HFF-Myc (cell line): ENCODE data around the gene RNU2-1.
"Not testable (repeated sequence)": the region's sequence is repeated elsewhere in the genome, so short reads cannot be mapped to it uniquely, and the experiment has no call there.

ENCODE experiments used
- DNase-seq: peaks from one replicate; pipeline ENCODE4 v3.0.0-alpha.2; 2011; ENCODE audit warnings: low read depth; ENCODE audit errors: extremely low read depth
- H3K4me3 ChIP-seq: replicated peaks from 2 replicates; pipeline ENCODE4 v1.5.1; 2011; ENCODE audit warnings: low read depth, mild to moderate bottlenecking, control low read depth, low read length
- CTCF ChIP-seq: IDR thresholded peaks from 2 replicates; pipeline ENCODE4 v1.5.1; 2012; ENCODE audit warnings: mild to moderate bottlenecking, low read depth, low read length, control low read depth; ENCODE audit errors: missing control alignments

The RNU2-1 gene

GRCh38 chr17:43210576-43210975 lies 23.2 kb downstream of the RNU2-1 start:
- no peak for TF ChIP-seq CTCF
- no peak overlapping the region for H3K4me3 ChIP-seq
- DNase-seq: no peak

DNA sequence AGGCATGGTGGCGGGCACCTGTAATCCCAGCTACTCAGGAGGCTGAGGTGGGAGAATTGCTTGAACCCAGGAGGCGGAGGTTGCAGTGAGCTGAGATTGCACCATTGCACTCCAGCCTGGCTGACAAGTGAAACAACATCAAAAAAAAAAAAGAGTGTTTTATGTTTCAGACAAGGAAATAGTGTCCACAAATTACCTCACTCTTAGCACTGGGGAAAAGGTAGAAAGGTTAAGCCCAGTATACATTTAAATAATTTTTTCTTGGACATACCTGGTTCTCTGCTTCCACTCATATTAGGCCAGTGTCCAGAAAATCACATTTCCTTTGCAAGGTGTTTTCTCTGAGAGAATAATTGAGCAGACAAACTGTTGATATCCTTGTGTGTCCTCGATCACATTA lies 30.8 kb downstream of the RNU2-1 start:
- not testable (repeated sequence) for DNase-seq, H3K4me3 ChIP-seq

DNA sequence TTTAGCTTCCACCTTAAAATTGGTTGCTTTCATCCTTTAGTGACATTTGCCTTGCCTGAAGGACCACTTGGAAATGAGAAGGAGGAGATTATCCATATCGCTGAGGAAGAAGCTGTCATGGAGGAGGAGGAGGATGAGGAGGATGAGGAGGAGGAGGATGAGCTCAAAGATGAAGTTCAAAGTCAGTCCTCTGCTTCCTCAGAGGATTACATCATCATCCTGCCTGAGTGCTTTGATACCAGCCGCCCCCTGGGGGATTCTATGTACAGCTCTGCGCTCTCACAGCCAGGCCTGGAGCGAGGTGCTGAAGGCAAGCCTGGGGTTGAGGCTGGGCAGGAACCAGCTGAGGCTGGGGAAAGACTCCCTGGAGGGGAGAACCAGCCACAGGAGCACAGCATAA lies 33.6 kb downstream of the RNU2-1 start:
- H3K4me3 ChIP-seq: no peak overlapping the region
- no peak for TF ChIP-seq CTCF
- no peak for DNase-seq

DNA sequence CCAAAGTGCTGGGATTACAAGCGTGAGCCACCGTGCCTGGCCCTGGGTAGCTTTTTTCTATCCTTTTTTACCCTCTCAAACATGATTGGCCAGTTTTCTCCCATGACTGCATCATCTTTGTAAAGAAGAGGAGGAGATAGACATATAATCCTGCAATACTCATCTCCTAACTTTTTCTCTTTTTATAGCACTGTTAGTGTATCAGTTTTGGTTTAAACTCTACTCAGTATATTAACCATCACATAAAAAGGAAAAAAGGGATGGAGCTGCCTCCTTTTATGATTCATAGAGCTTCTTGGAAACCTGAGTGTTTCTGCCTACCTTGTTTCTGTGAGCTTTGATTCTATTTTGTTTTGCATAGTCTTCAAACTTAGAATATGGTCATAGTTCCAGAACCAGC lies 34.1 kb downstream of the RNU2-1 start:
- no peak for TF ChIP-seq CTCF
- no peak for DNase-seq
- no peak overlapping the region for H3K4me3 ChIP-seq

DNA sequence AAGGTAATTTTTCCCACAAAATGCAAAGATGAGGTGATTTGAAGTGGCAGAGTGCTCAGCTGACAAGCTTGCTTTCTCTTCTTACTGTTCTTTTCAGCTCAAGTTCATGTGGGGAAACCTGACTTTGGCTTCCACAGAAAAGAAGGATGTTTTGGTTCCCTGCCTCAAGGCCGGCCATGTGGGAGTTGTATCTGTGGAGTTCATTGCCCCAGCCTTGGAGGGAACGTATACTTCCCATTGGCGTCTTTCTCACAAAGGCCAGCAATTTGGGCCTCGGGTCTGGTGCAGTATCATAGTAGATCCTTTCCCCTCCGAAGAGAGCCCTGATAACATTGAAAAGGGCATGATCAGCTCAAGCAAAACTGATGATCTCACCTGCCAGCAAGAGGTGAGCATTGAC lies 40.5 kb downstream of the RNU2-1 start:
- TF ChIP-seq CTCF: no peak
- no peak for DNase-seq
- no peak overlapping the region for H3K4me3 ChIP-seq

DNA sequence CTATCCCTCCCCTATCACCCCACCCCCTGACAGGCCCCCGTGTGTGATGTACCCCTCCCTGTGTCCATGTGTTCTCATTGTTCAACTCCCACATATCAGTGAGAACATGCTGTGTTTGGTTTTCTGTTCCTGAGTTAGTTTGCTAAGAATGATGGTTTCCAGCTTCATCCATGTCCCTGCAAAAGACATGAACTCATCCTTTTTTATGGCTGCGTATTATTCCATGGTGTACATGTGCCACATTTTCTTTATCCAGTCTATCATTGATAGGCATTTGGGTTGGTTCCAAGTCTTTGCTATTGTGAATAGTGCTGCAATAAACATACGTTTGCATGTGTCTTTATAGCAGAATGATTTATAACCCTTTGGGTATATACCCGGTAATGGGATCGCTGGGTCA lies 47.1 kb downstream of the RNU2-1 start:
- not testable (repeated sequence) for H3K4me3 ChIP-seq, DNase-seq

DNA sequence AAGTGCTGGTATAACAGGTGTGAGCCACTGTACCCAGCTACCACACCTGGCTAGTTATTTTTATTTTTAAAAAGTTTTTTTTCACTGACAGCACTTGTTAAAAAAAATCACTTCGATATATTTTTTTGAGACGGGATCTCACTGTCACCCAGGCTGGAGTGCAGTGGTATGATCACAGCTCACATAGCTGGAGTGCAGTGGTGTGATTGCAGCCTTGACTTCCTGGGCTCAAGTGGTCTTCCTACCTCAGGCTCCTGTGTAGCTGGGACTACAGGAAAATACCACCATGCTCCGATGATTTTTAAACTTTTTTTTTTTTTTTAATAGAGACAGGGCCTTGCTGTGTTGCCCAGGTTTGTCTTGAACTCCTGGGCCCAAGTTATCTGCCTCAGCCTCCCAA lies 49.9 kb downstream of the RNU2-1 start:
- no peak overlapping the region for H3K4me3 ChIP-seq
- no peak for DNase-seq
- TF ChIP-seq CTCF: no peak
